Muscle of back (tissue), 11 donors: ENCODE results near the gene CA5A. TPM values are rescaled to one million over a fixed set of nuclear protein-coding genes. Genes with fewer than 3 reads are reported as not detected.
"Not testable (repeated sequence)": the region's sequence is repeated elsewhere in the genome, so short reads cannot be mapped to it uniquely, and the experiment has no call there.

Experiments
- DNase-seq, 3 donors: peaks; one replicate each; pipeline versions ENCODE4 v3.0.0 to v3.0.0-alpha.2; 2013
- polyA plus RNA-seq, 10 donors: library from polyadenylated mRNA; unstranded; fragments of 120-200 nt; gene quantifications; one replicate each; pipeline ENCODE4 v1.2.1, GENCODE V29; 2013; ENCODE audit not compliant: insufficient read length in 10 of 10

The CA5A gene
- polyA plus RNA-seq, 10 donors, result 0.03 to 0.17 (median 0.08) TPM

DNA sequence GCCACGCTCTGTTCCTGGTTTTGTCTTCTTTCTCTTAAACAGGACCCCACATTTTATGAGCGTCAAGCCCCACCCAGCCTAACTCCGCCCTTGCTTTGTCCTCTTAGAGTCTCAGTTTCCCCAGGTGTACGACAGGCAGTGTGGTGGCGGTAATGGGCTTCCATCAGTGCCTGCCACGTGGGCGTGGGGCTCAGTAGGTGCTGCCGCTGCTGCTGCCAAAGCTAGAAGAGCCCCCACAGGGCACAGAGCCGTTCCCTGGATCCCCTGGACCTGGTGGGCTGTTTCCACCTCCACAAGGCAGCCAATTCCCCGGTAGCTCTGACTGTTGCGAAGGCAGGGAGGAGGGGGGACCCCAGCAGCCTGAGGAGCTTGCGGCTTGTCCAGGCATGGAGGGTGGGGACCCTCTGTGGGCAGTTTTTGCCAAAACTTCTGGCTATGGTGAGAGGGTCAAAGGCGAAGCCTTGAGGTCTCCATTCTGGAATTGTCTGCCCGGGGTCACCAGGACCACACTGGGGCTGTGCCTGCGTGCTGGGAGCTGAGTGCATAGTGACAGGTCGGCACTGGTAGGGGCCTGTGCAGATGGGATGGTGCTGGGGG is 39.3 kb downstream of the CA5A start:
- not testable (repeated sequence) for DNase-seq

GRCh38 chr16:87896176-87896890 is 40.0 kb downstream of the CA5A start:
- DNase-seq, result not testable (repeated sequence)

GRCh38 chr16:87895641-87896141 is 40.6 kb downstream of the CA5A start:
- peak in 1 of 3 donors; percentile 60 for DNase-seq

DNA sequence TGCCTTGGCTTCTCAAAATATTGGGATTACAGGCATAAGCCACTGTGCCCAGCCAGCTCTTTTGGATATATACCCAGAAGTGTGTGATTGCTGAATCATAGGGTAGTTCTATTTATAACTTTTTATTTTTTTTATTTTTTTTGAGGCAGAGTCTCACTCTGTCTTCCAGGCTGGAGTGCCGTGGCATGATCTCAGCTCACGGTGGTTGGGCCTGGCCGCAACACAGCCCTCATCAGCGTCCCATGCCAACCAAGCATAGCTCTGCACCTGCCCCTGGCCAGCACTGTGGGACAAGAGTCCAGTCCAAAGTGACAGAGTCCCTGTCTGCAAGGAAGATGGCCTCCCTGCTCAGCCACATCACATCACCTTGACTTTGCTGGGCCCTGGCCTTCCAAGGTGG is 42.3 kb downstream of the CA5A start:
- not testable (repeated sequence) for DNase-seq

GRCh38 chr16:87891764-87892163 is 44.6 kb downstream of the CA5A start:
- DNase-seq, result no peak

DNA sequence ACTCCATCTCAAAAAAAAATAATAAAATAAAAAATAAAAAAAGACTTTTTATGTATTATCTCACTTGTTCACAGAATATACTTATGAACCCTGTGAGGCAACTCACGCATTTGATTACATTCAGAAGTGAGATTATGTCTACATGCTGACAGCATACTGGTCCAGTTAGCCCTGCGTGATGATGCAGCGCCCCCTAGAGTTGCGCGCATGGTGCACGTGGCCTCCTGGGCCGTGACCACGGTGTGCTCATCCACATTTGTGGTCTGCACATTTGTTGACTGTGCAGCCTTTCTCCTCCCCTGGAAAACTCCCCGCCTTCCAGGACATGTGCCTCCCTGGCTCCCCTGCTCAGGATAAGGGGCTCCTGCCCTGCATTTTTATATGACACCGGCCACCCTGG is 46.6 kb downstream of the CA5A start:
- not testable (repeated sequence) for DNase-seq

DNA sequence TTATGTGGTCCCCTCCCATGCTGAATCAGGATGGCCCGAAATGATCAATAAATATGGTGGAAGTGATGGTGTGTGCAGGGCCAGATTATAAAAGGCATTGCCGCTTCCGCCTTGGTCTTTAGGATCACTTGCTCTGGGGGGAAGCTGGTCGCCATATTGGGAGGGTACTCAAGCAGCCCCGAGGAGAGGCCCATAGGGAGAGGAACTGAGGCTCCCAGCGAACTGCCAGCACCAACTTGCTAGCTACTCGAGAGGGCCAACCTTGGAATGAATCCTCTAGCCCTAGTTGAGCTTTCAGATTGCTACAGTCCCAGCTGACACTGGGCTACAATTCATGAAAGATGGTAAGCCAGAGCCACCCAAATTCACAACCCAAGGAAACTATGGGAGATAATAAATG is 48.0 kb downstream of the CA5A start:
- not testable (repeated sequence) for DNase-seq

DNA sequence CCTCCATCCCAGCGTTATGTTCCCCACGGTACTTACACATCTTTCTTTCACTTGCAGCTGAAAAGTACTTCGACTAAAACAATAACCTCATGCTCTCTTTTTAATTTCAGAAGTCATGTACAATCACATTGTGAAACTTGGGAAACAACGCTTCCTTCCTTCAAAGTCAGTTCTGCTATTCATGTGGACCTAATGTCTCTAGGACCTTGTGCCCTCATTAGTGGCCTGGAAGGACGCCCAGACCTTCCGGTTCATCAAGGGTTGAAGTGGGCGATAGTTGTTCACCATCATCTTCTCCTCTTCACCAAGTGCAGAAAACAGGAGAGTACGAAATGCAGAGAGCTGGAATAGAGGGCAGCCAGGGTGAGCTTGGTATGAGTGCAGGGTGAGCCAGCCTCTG is 48.4 kb downstream of the CA5A start:
- DNase-seq, result not testable (repeated sequence)

DNA sequence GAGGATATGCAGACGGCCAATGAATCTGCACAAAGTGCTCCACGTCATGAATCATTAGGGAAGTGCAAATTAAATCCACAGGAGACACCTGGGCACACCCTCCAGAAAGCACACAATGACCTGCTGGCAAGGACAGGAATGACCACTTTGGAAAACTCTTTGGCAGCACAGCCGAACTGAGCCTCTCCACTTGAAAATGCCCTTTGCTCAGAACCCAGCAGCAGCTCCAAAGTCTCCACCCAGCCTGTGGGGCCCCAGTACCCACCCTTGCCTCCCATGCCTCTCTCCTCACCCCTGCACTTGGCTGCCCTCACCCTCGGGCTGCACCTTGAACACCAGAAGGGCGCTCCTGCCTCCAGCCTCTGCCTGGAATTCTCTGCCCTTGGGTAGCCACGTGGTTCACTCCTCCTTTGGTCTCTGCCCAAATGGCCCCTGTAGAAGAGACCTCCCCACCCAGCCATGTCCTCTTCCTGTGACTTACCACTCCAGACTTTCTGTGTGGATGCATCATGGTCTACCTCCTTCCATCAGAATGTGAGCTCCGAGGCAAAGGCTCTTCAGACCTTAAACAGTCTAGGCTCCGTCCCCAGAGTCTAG is 50.9 kb downstream of the CA5A start:
- not testable (repeated sequence) for DNase-seq

DNA sequence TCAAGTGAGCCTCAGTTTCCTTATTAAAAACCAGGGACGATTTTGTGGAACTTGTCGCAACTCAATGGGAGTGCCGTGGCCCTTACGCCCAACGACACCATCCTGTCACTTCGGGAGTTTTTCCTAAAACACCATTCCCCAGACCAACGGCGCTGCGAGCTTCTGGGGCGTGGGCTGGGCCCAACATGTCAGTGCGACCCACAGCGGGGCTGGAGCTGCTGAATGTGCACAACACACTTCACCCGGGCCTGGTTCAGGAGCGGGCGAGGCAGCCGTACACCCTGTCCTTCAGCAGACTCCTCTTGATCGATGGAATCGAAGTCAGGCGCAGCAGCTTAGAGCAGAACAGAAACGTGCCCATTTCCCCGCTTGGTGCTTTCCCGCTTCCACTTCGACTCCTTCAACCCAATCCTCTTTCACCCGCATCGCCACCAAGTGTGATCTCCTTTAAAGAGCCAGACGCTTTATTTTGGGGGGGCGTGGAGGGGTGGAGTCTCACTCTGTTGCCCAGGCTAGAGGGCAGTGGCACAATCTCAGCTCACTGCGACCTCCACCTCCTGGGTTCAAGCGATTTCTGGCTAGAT is 53.8 kb downstream of the CA5A start:
- no peak for DNase-seq

DNA sequence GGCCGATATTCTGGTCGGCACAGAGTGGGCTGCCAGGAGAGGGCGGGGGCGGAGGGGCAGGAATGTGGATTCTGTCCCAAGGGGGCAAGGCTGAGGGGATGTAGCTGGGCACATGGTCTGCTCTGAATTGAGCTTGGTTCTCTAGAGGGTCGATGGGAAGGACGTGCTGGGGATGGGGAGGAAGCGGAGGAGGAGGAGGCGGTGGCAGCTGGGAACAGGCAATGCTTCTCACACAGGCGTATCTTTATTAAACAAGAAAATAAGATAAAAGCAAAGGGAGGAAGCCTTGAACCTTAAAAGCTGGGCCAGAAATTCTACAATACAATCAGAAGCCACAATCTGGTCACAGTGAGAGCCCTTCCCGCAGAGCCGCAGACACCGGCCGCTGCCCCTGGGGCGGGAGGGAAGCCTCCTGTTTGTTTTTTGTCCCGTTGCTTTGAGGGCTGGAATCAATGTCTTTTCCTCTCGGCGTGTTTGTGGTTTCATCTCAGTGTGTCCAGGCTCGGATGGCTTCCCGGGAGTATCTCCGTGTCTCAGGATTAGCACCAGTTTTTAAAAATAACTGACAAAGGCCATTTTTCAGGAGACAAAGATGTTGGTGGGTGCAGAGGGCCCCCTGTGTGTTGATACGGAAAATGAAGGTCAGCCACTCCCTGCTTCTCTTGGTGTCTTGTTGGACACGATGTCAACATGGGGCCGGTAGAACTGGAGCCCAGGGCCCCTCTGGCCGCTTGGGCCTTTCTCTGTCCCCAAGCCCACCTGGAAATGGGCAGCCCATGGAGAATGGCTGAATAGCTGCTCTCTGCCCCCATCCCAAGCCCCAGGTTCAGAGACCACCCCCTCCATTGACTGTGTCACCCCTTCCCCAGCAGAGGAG is 54.8 kb downstream of the CA5A start:
- no peak for DNase-seq

DNA sequence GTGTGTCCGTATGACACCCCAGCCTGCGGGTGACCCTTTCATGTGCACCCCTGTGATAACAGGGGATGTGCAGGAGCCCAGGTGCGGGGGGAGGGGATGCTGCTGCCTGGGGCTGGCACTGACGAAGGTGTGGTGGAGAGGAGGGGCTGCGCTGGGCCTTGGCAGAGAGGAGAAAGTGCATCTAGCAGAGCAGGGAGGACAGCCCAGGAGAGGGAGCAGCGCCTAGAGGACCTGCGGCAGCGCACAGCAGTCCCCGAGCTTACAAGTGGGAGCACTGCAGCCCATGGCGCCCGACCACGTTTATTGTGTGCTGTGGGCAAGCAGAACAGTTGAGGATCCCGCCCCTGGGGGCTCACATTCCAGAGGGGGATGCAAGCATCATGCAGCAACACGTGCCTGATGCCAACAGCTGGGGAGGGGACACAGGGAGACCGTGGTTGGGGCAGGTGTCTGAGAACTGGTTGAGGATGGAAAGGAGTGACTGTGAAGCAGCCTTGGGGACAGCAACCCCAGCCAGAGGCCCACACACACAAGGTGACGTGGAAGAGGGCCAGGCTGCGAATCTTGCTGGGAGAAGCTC is 56.1 kb downstream of the CA5A start:
- no peak for DNase-seq

GRCh38 chr16:87879411-87880013 is 56.8 kb downstream of the CA5A start:
- not testable (repeated sequence) for DNase-seq

- no peak for DNase-seq
These were observed 57.6 kb downstream of the CA5A start for GRCh38 chr16:87878704-87879103.

GRCh38 chr16:87877942-87878507 is 58.3 kb downstream of the CA5A start:
- no peak for DNase-seq

- no peak for DNase-seq
These were observed 61.5 kb downstream of the CA5A start for GRCh38 chr16:87874639-87875427.

DNA sequence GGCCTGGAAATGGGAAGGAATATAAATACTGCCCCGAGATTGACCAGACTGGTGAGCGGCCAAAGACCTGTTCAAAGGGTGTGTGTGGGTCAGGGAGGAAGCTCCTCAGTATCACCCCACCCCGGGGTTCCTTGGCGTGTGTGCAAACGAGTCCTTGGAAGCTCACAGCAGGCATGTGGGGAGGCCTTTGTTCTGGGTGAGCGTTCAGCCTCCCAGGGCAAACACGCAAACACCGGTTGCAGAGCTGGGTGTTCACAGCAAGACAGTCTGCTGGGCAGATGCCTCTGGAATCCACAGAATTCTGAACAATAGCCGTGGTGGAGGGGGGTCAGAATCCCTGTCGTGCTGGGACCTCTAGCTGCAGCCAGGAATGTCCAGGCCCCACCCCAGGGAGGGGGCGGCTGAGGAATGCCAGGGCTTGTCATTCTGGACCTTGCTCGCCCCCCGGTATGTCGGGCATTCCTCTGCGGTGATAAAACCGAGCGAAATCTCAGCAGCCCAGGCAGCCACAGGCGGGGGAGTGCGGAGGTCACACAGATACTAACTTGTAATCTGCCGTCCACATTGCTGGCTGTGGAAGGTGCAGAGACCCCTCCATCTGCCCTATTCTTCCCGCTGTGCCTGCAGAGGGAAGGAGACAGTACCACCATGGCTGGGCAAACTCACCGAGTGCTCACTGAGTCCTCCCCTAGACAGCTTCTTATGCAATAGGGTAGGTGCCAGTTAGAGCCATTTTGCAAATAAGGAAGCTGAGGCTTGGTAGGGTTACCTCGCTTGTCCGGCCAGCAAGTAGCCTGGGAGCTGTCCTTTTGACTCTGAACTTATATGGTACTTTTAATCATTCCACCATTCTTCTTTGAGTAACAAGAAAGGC is 65.7 kb downstream of the CA5A start:
- DNase-seq, result peak in 1 of 3 donors; percentile 65

GRCh38 chr16:87869879-87870417 is 66.4 kb downstream of the CA5A start:
- not testable (repeated sequence) for DNase-seq
